Measurements from ENCODE around the gene HMMR.

The HMMR gene

GRCh38 chr5:163489745-163490075 is 29.3 kb downstream of the HMMR start:
- H3K4me3 ChIP-seq (ENCODE audit: control insufficient read depth, low read depth, low read length), result no peak overlapping the region
- no peak for TF ChIP-seq CTCF (IDR thresholded peaks at IDR 0.05; ENCODE audit: control insufficient read depth, insufficient read depth, low read depth, low read length, missing control alignments)
- DNase-seq (ENCODE audit: low read depth), result no peak

GRCh38 chr5:163496286-163496685 is 35.9 kb downstream of the HMMR start:
- no peak for DNase-seq (ENCODE audit: low read depth)
- no peak for TF ChIP-seq CTCF (IDR thresholded peaks at IDR 0.05; ENCODE audit: control insufficient read depth, insufficient read depth, low read depth, low read length, missing control alignments)
- no peak overlapping the region for H3K4me3 ChIP-seq (ENCODE audit: control insufficient read depth, low read depth, low read length)

GRCh38 chr5:163497315-163497714 is 36.9 kb downstream of the HMMR start:
- TF ChIP-seq CTCF (IDR thresholded peaks at IDR 0.05; ENCODE audit: control insufficient read depth, insufficient read depth, low read depth, low read length, missing control alignments), result no peak
- H3K4me3 ChIP-seq (ENCODE audit: control insufficient read depth, low read depth, low read length), result no peak overlapping the region
- no peak for DNase-seq (ENCODE audit: low read depth)

- no peak overlapping the region for H3K4me3 ChIP-seq (ENCODE audit: control insufficient read depth, low read depth, low read length)
- DNase-seq (ENCODE audit: low read depth), result no peak
- no peak for TF ChIP-seq CTCF (IDR thresholded peaks at IDR 0.05; ENCODE audit: control insufficient read depth, insufficient read depth, low read depth, low read length, missing control alignments)
These were observed 38.5 kb downstream of the HMMR start for GRCh38 chr5:163498886-163499285.

GRCh38 chr5:163502521-163502920 is 42.1 kb downstream of the HMMR start:
- peak overlapping the region; percentile 0; the same call in 1 of the 2 replicates for H3K4me3 ChIP-seq (ENCODE audit: control insufficient read depth, low read depth, low read length)
- DNase-seq (ENCODE audit: low read depth), result no peak
- TF ChIP-seq CTCF (IDR thresholded peaks at IDR 0.05; ENCODE audit: control insufficient read depth, insufficient read depth, low read depth, low read length, missing control alignments), result no peak

- DNase-seq (ENCODE audit: low read depth), result no peak
- H3K4me3 ChIP-seq (ENCODE audit: control insufficient read depth, low read depth, low read length), result peak overlapping the region; percentile 76
- peak; percentile 50 for TF ChIP-seq CTCF (IDR thresholded peaks at IDR 0.05; ENCODE audit: control insufficient read depth, insufficient read depth, low read depth, low read length, missing control alignments)
These were observed 43.0 kb downstream of the HMMR start for GRCh38 chr5:163503106-163504078.

Data from AG09309 (cell line).